OCI-LY7 (cell line): Measurements from ENCODE around the gene HADHB. TPM values are rescaled to one million over a fixed set of nuclear protein-coding genes. Genes with fewer than 3 reads are reported as not detected.
A peak's percentile ranks its signal among the peaks of the same experiment; 100 is the strongest.

ENCODE experiments used
- BruUV-seq: library from RNA; stranded (reverse); fragments of 400-500 nt; replicated peaks from 2 replicates; lab custom pipeline; 2021; lab: Mats Ljungman, UMichigan
- CTCF ChIA-PET: fragments of 300-600 bp; sonication (Branson Sonifier 250); formaldehyde crosslinking; loops from one replicate; lab custom pipeline; 2022; ENCODE audit warnings: antibody characterized with exemption; ENCODE audit not compliant: unreplicated experiment; lab: Charles Lee
- POLR2A ChIA-PET: fragments of 300-600 bp; sonication (Branson Sonifier 250); formaldehyde crosslinking; loops from one replicate; lab custom pipeline; 2022; ENCODE audit warnings: antibody characterized with exemption; lab: Charles Lee
- DNase-seq: peaks from one replicate; pipeline ENCODE4 v3.0.0-alpha.2; 2015; ENCODE audit warnings: low spot score
- H2AFZ ChIP-seq: fragments of 200-600 bp; sonication (generic), shearing (Covaris generic); 2 replicates; pipeline ENCODE4 v1.6.1; 2014; ENCODE audit warnings: mild to moderate bottlenecking, antibody characterized with exemption, low read length, moderate library complexity
- H3K27ac ChIP-seq: fragments of 200-600 bp; sonication (generic); 2 replicates; pipeline ENCODE4 v1.5.1; 2014; ENCODE audit warnings: mixed run types, low read depth, mild to moderate bottlenecking, moderate library complexity, low read length, inconsistent platforms; ENCODE audit not compliant: poor library complexity, severe bottlenecking
- H3K36me3 ChIP-seq: fragments of 200-600 bp; sonication (generic); 2 replicates; pipeline ENCODE4 v1.6.1; 2014; ENCODE audit warnings: mild to moderate bottlenecking, antibody characterized with exemption, low read length, moderate library complexity, mixed read lengths; ENCODE audit not compliant: insufficient read depth
- H3K4me1 ChIP-seq: fragments of 200-600 bp; sonication (generic); 2 replicates; pipeline ENCODE4 v1.5.1; 2014; ENCODE audit warnings: mild to moderate bottlenecking, low read length; ENCODE audit not compliant: insufficient read depth, poor library complexity, severe bottlenecking
- H3K4me2 ChIP-seq: fragments of 200-600 bp; sonication (generic); 2 replicates; pipeline ENCODE4 v1.6.1; 2014; ENCODE audit warnings: mild to moderate bottlenecking, low read length
- H3K4me3 ChIP-seq: fragments of 200-600 bp; sonication (generic); 2 replicates; pipeline ENCODE4 v1.5.1; 2014; ENCODE audit warnings: mild to moderate bottlenecking, low read depth, low read length; ENCODE audit not compliant: poor library complexity, severe bottlenecking
- H3K79me2 ChIP-seq: fragments of 200-600 bp; sonication (generic); 2 replicates; pipeline ENCODE4 v1.6.1; 2016; ENCODE audit warnings: low read depth, mild to moderate bottlenecking, low read length, moderate library complexity, mixed read lengths; ENCODE audit not compliant: insufficient read depth
- H3K9me2 ChIP-seq: fragments of 200-600 bp; sonication (generic); 2 replicates; pipeline ENCODE4 v1.6.1; 2016; ENCODE audit warnings: mild to moderate bottlenecking, low read length, mixed read lengths; ENCODE audit not compliant: insufficient read depth
- H3K9me3 ChIP-seq: fragments of 200-600 bp; sonication (generic); 2 replicates; pipeline ENCODE4 v1.6.1; 2014; ENCODE audit warnings: mild to moderate bottlenecking, mixed run types, low read length, mixed read lengths
- H4K20me1 ChIP-seq: fragments of 200-600 bp; sonication (generic); 2 replicates; pipeline ENCODE4 v1.6.1; 2014; ENCODE audit warnings: mild to moderate bottlenecking, antibody characterized with exemption, low read length, moderate library complexity, mixed read lengths; ENCODE audit not compliant: insufficient read depth
- EZH2phosphoT487 ChIP-seq: fragments of 200-600 bp; sonication (generic); IDR thresholded peaks from 2 replicates; pipeline ENCODE4 v1.6.1; 2018; ENCODE audit warnings: low read depth, borderline replicate concordance, mild to moderate bottlenecking, mixed run types, antibody characterized with exemption, low read length, moderate library complexity, mixed read lengths
- intact Hi-C: fragments of 100-400 bp; cut with micrococcal nuclease; formaldehyde crosslinking; loops from one replicate; pipeline ENCODE4 v1.10.0; 2022; ENCODE audit not compliant: unreplicated experiment
- total RNA-seq, 2 experiments: library from RNA; depleted of rRNA in 1 of 2; stranded (reverse); fragments of >200 nt in 1 of 2; shearing (Covaris generic) in 1 of 2; gene quantifications; 2 replicates each; pipeline ENCODE4 v1.2.3, GENCODE V29; 2014 to 2022
- TF ChIP-seq, protein P1 (sequence below): fragments of 200-600 bp; sonication (generic); conservative IDR thresholded peaks from 2 replicates; pipeline ENCODE4 v1.5.1; 2014; ENCODE audit warnings: mild to moderate bottlenecking, antibody characterized with exemption, low read length, moderate library complexity, mixed read lengths

HADHB gene
- total RNA-seq, 2 experiments from 2014 or later = 35.5 to 55.7 TPM

DNA sequence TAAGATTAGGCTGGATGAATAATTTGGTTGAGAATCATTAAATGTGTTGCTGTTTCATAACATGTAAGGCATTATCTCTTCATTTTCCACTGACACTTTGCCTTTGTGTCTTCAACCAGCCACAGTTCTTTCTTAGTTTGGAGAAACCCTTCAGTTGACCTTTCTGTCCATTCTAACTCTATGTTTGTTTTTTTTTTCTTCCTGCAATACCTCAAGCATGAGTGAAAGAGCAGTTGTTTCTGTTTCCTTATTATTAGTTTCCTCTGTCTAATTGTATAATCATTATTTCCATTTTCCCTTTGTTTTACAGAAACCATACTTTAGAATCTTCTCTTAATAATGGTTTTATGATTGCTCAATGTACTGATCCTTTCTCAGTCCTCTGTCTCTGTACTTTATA lies 25.6 kb downstream of the HADHB start:
- no peaks in the 10 kb centered on the region for H3K9me2 ChIP-seq
- no peak overlapping the region for H2AFZ ChIP-seq
- no peak for TF ChIP-seq EZH2phosphoT487
- TF ChIP-seq, protein P1, sequence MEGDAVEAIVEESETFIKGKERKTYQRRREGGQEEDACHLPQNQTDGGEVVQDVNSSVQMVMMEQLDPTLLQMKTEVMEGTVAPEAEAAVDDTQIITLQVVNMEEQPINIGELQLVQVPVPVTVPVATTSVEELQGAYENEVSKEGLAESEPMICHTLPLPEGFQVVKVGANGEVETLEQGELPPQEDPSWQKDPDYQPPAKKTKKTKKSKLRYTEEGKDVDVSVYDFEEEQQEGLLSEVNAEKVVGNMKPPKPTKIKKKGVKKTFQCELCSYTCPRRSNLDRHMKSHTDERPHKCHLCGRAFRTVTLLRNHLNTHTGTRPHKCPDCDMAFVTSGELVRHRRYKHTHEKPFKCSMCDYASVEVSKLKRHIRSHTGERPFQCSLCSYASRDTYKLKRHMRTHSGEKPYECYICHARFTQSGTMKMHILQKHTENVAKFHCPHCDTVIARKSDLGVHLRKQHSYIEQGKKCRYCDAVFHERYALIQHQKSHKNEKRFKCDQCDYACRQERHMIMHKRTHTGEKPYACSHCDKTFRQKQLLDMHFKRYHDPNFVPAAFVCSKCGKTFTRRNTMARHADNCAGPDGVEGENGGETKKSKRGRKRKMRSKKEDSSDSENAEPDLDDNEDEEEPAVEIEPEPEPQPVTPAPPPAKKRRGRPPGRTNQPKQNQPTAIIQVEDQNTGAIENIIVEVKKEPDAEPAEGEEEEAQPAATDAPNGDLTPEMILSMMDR = no peak
- ChIA-PET CTCF (no interaction called here), POLR2A (interaction anchor here (0.7 to 1.3 kb wide), 4 partner anchors 9 to 79 kb away, joined by 3 to 8 read pairs (median 4); no protein-coding TSS in a partner anchor)
- no TSS peak for BruUV-seq
- H3K79me2 ChIP-seq = no peaks in the 10 kb centered on the region
- H3K9me3 ChIP-seq = no peaks in the 10 kb centered on the region
- H3K4me1 ChIP-seq = peaks cover 17% of the 10 kb centered on the region
- intact Hi-C loops = no loop called here
- H3K36me3 ChIP-seq = peaks cover 15% of the 10 kb centered on the region
- DNase-seq = no peak
- peak overlapping the region; percentile 19 for H3K27ac ChIP-seq
- H3K4me2 ChIP-seq = peak overlapping the region; percentile 64
- 0 out of 2 replicates have a peak, but pooled peaks cover 5% of the 10 kb centered on the region for H4K20me1 ChIP-seq
- H3K4me3 ChIP-seq = peak overlapping the region; percentile 15

DNA sequence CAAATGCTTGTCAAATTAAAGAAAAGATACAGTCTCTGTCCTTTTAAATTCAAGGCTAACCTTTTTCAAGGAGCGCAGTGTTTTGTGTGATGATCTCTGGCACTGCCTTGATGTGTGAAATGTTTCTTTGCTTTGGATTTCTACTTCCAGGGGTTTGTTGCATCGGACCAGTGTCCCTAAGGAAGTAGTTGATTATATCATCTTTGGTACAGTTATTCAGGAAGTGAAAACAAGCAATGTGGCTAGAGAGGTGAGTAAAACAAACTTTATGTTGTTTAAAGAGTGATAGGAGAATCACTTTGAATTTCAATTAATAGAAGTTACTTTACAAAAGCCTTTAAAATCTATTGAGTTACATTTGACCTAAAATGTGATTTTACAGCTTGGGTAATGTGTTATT lies 28.8 kb downstream of the HADHB start:
- CTCF ChIA-PET = no interaction called here
- intact Hi-C loops = no loop called here
- no peaks in the 10 kb centered on the region for H3K9me2 ChIP-seq
- no peak for DNase-seq
- TF ChIP-seq EZH2phosphoT487 = no peak
- TF ChIP-seq, protein P1 = no peak
- H3K36me3 ChIP-seq = peaks cover 27% of the 10 kb centered on the region
- peaks cover 17% of the 10 kb centered on the region for H3K4me1 ChIP-seq
- no peaks in the 10 kb centered on the region for H3K9me3 ChIP-seq
- H3K4me2 ChIP-seq = no peak overlapping the region
- H2AFZ ChIP-seq = no peak overlapping the region
- no peak overlapping the region for H3K4me3 ChIP-seq
- no peaks in the 10 kb centered on the region for H3K79me2 ChIP-seq
- BruUV-seq = no TSS peak
- 0 out of 2 replicates have a peak, but pooled peaks cover 5% of the 10 kb centered on the region for H4K20me1 ChIP-seq
- no peak overlapping the region for H3K27ac ChIP-seq
- POLR2A ChIA-PET = interaction anchor here (0.6 kb wide), 1 partner anchor 8 kb away, joined by 3 read pairs; no protein-coding TSS in a partner anchor

DNA sequence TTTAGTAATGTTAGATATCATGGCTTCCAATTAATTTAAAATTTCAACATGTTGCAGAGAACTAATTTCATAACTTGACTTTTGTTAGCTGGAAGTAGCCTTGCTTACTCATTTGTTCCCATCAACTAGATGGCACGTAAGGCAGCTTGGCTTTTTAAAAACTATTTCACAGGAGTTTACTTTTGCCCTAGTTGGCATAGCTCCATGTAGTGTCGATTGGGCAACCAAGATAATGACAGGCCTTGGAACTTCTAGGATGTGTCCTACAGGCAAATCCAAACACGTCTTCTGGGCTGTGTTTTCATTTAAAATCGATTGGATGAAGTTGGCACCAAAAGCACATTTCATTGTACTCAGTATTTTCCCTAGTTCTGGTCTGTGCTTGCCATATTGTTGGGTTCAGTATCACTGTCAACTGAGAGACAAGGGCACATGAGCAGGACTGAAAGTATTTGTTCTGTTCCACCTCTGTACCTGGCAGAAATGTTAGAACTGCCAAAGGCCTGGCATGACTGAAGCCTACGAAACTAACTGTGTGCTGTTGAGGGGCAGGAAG lies 29.4 kb downstream of the HADHB start:
- H3K79me2 ChIP-seq = no peaks in the 10 kb centered on the region
- POLR2A ChIA-PET = interaction anchor here (0.6 to 1.2 kb wide), 2 partner anchors 10 to 79 kb away, joined by 4 to 5 read pairs; no protein-coding TSS in a partner anchor
- H3K9me2 ChIP-seq = no peaks in the 10 kb centered on the region
- H3K36me3 ChIP-seq = peaks cover 33% of the 10 kb centered on the region
- no peak overlapping the region for H3K4me2 ChIP-seq
- CTCF ChIA-PET = no interaction called here
- DNase-seq = no peak
- H3K4me1 ChIP-seq = peaks cover 15% of the 10 kb centered on the region
- no TSS peak for BruUV-seq
- H4K20me1 ChIP-seq = 0 out of 2 replicates have a peak, but pooled peaks cover 5% of the 10 kb centered on the region
- H3K27ac ChIP-seq = no peak overlapping the region
- H3K4me3 ChIP-seq = no peak overlapping the region
- no peak overlapping the region for H2AFZ ChIP-seq
- no peaks in the 10 kb centered on the region for H3K9me3 ChIP-seq
- intact Hi-C loops = no loop called here
- no peak for TF ChIP-seq EZH2phosphoT487
- TF ChIP-seq, protein P1 = no peak
